T-helper 2 cell treated with Interferon-gamma antibody and Interleukin-4, amounts not matched to agents 100 ng/mL and 5 ng/mL, for 36 hours (primary cell): Measurements from ENCODE around the gene HASPIN. TPM values are rescaled to one million over a fixed set of nuclear protein-coding genes. Genes with fewer than 3 reads are reported as not detected.
"Not testable (repeated sequence)": the region's sequence is repeated elsewhere in the genome, so short reads cannot be mapped to it uniquely, and the experiment has no call there.

Source experiments
- intact Hi-C: fragments of 100-400 bp; cut with micrococcal nuclease; formaldehyde crosslinking; loops from one replicate; pipeline ENCODE4 v1.15.1; 2023
- total RNA-seq: library from RNA; stranded (reverse); gene quantifications from 2 replicates; pipeline ENCODE4 v1.2.3, GENCODE V29; 2022

The HASPIN gene
- total RNA-seq, 1 donor from 2014 or later = 26.9 TPM

GRCh38 chr17:3695723-3696411, 27.8 kb upstream of the HASPIN start, which contains the start of gene P2RX5:
P2RX5 (minus strand) TSS chr17:3696155; CDS start chr17:3696005, 150 bp downstream.
- intact Hi-C loops = loop anchor here (1.0 kb wide), 2 partner anchors 15 to 27 kb away; partner anchors contain the start of gene HASPIN

DNA sequence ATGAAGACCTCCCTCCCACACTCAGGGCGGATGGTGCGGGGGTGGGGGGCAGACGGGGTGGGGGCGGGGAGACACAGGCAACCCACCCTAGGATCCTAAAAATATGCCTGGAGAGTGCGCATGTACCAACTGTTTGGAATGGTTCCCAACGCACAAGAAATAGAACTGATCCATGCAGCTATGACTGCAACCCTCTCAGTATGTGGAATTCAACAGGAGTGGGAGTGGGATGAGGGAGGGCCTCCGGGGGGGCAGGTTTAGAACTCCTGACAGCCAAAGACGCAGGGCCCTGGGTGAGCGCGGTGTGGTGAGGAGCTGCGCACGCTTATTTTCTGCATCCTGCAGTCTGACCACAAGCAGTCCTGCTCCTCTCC, 26.6 kb upstream of the HASPIN start:
- intact Hi-C loops = no loop called here

DNA sequence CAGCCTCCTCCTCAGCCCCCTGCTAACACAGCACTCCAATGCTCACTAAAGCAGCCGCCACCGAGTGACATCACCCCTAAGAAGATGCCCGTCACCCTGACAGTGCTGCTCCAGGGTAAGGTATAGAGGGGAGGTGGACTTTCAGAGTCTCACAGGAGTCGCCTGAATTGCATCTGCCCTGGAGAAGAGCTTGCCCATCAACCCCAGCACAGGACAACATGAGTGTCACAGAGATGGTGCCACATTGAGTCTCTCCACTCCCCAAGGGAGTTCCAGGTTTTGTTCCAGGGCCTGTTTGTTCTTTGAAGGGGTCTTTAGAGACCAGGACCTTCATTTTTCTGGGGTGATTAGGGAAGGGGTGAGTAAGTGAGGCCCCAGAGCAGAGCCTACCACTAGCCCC, 25.6 kb upstream of the HASPIN start:
- intact Hi-C loops = no loop called here

- intact Hi-C loops = no loop called here
These were observed 23.8 kb upstream of the HASPIN start for GRCh38 chr17:3699951-3700350.

DNA sequence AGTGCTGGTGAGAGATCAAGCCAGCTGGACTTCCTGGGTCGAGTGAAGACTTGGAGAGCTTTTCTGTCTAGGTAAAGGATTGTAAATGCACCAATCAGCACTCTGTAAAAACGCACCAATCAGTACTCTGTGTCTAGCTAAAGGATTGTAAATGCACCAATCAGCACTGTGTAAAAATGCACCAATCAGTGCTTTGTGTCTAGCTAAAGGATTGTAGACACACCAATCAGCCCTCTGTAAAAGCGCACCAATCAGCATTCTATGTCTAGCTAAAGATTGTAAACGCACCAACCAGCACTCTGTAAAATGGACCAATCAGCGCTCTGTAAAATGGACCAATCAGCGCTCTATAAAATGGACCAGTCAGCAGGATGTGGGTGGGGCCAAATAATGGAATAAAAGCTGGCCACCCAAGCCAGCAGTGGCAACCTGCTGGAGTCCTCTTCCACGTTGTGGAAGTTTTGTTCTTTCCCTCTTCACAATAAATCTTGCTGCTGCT, 21.6 kb upstream of the HASPIN start:
- intact Hi-C loops = not testable (repeated sequence)

DNA sequence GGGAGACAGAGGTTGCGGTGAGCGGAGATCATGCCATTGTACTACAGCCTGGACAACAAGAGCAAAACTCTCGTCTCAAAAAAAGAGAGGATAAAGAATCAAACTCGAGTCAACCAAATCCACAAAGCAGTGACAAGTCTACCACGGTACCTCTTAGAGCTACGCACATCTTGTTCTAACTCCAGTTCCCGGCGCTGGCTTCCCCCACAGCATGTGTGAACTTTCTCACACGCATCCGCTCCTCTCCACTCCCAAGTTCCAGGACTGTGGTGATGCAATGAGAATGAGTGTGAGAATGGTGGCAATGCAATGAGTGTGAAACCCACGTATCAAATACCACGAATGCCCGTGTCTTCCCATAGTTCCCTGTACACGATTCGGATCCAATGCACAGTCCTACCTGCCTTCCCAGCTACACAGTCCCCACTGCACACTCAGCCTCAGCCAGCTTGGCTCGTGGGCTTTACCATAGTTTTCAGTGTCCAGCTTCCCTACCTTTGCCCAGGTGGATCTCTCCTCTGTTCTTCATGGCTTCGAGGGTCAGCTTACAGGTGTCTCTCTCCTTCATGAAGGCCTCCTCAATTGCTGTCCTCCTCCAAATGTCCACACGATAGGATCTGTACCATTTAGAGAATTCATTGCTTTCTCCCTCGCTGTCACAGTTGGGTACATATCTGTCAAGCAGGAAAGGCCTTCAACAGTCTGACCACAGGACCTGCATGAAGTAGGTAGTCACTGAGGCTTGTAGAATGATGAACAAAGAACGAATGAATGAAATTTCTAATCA, 18.6 kb upstream of the HASPIN start:
- intact Hi-C loops = no loop called here

- intact Hi-C loops = not testable (repeated sequence)
These were observed 18.1 kb upstream of the HASPIN start for GRCh38 chr17:3705718-3705984.

- intact Hi-C loops = no loop called here
These were observed 15.3 kb upstream of the HASPIN start for GRCh38 chr17:3708366-3708765.

DNA sequence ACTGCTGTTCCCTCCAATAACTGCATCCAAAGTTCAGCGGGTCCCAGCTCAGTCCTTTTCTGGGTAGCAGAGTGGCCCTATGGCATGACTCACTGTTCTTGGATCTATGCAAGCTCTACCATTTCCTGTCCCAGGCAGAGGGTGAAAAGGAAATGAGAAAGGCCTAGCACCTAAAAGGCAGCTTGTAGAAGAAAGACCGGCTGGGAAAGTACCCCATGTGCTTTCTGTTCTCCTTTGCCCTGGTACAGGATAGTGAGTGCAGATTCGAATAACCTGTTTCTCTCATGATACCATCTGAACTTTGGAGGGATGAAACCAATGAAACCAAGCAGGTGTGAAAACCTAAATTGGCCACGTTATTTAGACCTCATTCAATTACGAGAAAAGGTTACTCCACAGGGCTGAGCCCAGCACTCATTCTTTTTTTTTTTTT, 12.7 kb upstream of the HASPIN start:
- intact Hi-C loops = loop anchor here (1.0 to 5.0 kb wide), 3 partner anchors 12 to 44 kb away; partner anchors contain the start of genes EMC6, HASPIN, P2RX5 and TAX1BP3

DNA sequence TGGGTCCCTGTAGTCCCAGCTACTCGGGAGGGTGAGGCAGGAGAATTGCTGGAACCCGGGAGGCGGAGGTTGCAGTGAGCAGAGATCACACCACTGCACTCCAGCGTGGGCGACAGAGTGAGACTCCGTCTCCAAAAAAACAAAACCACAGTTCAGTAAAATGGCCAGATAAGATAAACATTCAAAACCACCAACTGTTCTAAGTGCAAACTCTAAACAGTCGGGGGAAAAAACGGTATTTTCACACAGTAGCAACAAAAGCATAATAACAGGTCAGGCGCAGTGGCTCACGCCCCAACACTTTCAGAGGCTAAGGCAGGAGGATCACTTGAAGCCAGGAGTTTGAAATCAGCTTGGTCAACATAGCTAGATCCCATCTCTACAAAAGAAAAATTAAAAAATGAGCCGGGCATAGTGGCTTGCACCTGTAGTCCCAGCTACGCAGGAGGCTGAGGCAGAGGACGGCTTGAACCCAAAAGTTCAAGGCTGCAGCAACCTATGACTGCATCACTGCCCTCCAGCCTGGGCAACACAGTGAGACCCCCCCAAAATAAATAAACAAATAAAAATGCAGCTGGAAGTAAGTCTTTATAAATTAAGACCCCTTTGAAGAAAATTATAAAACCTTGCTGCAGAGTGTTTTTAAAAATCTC, 10.8 kb upstream of the HASPIN start:
- intact Hi-C loops = loop anchor here (5.0 kb wide), 1 partner anchor 46 kb away; the partner anchor contains the start of genes EMC6 and TAX1BP3

DNA sequence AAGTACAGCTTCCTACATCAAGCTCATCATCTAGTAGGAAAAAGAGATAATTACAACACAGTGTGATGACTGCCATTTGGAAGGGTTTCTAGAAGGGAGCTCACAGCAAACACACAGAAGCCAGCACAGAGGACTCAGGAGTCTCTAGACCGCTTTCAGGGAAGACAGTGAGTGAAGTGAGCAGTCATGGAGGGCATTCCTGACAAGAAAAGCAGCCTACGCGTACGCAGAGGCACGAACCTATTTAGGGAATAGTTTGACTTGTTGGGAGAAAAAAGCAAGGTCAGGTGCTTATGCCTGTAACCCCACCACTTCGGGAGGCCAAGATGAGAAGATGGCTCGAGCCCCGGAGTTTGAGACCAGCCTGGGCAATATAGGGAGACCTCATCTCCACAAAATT, 8.4 kb upstream of the HASPIN start:
- intact Hi-C loops = no loop called here

- intact Hi-C loops = no loop called here
These were observed 5.5 kb upstream of the HASPIN start for GRCh38 chr17:3718201-3718600.

DNA sequence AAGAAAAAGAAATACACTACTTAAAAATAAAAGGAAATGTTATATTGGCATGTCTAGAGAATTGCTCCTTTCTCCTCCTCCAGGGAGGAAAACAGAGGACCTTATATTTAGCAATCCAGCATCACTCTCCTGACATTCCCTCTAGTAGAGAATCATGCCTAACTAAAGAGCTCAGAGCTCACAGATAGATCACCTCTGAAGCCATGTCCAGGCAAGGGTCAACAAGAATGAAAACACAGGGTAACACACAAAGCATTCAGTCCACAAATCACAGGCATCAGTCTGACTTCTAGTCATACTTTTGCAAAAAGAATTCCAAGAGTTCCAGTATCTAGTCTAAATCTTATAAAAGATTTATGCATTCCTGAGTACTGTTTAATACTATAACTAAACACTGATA, 4.4 kb upstream of the HASPIN start:
- intact Hi-C loops = no loop called here

DNA sequence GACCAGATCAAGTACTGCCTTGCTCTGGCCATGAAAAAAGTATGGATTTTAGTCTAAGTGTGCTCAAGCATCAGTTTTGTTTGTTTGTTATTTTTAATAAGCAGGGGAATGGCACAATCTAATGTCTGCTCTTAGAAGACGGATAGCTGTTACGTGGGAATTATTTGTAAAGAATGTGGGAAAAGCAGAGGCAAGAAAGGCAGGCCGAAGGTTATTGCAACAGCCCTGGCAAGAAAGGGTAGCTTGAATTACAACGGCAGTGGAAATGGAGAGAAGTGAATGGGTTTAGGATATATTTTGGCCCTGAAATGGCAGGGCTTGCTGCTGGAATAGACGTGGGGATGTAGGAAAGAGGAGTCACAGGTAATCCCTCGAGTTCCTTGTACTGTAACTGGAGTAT, 987 bp upstream of the HASPIN start:
- intact Hi-C loops = loop anchor here (1.0 to 2.0 kb wide), 5 partner anchors 11 to 86 kb away; partner anchors contain the start of genes CTNS, EMC6, P2RX5 and SHPK

- intact Hi-C loops = loop anchor here (1.0 to 2.0 kb wide), 5 partner anchors 12 to 86 kb away; partner anchors contain the start of genes CTNS, EMC6, P2RX5 and SHPK
These were observed 531 bp upstream of the HASPIN start for GRCh38 chr17:3723188-3723555.

- intact Hi-C loops = no loop called here
These were observed 825 bp downstream of the HASPIN start for GRCh38 chr17:3724378-3725077.

DNA sequence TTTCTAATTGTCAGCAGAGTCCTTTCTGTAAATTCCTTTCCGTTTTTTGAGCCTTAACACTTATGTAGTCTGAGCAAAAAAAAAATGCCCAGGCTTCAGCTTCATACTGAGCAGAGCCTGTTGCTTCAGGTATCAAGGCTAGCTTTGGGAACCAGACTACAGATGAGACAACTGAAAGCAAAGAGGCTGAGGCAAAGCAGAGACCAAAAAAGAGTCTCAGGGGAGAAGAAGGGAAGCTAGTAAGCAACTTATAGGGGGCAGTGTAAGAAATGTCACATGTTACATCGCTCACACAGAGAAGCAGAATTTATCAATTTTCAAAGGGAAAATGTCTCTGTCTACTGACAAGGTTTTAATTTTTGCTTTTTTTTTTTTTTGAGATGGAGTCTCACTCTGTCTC, 3.3 kb downstream of the HASPIN start:
- intact Hi-C loops = no loop called here

DNA sequence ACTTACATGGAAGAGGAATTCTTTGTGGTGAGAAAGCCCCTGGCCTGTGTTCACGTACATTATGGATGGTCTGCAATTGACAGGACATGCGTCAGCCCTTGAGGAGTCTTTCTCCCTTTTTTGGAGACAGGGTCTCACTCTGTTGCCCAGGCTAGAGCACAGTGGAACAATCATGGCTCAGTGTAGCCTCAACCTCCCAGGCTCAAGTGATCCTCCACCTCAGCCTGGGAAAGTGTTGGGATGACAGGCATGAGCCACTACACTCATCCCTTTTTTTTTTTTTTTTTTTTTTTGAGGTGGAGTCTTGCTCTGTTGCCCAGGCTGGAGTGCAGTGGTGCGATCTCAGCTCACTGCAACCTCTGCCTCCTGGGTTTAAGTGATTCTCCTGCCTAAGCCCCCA, 4.4 kb downstream of the HASPIN start:
- intact Hi-C loops = not testable (repeated sequence)

- intact Hi-C loops = no loop called here
These were observed 6.2 kb downstream of the HASPIN start for GRCh38 chr17:3729881-3730280.

- intact Hi-C loops = no loop called here
These were observed 7.3 kb downstream of the HASPIN start for GRCh38 chr17:3730881-3731429.

DNA sequence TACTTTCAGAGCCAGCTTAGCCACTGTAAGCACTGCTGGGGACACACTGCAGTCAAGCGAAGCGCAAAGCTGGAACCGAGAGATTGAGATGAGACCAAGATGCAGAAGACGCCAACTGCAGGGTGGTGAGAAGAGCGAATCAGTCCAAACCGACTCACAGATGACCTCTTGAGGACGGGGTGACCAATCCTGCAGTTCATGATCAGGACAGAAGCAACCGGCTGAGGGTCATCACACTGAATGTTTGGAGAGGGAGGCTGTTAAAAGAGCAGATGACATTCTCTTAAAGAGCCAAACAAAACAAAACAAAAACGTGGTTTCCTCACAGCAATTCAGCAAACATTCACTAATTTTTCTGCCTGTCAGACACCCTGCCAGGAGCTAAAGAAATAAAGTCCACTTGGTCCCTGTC, 8.5 kb downstream of the HASPIN start:
- intact Hi-C loops = no loop called here
